Inflammatory macrophage treated with lipopolysaccharide for 4 hours (primary cell): ENCODE data around the gene FAM83E.
A peak's percentile ranks its signal among the peaks of the same experiment; 100 is the strongest.
"Not testable (repeated sequence)": the region's sequence is repeated elsewhere in the genome, so short reads cannot be mapped to it uniquely, and the experiment has no call there.

ENCODE experiments used
- DNase-seq: peaks from one replicate; pipeline ENCODE4 v3.0.0-alpha.2; 2020

FAM83E gene

DNA sequence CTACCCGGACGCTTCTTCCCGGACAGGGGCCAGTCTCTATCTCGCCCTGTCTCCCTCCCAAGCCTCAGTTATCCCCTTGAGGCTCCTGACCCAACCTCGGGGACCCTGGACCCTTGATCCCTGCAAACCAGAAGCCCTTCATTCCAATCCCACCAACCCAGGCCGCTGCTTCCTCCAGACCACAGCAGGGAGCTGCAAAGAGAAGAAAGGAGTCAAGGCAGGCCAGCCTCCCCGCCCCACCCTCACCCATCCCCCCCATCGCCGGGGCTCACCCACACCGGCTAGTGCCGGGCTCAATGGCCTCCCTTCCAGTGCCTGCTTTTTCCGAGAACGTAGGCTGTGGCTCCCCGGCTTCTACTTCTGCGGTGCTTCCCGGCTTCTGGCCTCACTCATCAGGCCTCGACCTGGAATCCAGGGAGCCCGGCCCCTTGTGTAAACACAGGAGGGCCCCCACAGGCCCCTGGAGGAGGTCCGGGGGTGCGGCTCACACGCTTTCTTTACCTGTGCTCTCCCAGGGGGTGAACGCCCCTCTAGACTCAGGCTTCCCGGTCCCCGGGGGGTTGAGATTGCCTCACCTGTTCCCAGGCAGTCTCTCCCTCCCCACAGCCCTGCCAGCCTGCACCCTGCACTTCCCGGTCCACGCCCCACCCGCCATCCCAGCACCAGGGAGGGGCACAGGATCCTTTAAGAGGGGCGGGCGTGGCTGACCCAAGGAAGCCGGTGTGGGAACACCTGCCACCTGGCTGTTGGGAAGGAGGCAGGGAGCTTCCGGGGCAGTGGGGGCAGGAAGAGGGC lies at the start of gene FAM83E:
FAM83E (minus strand) TSS at position 641 of the 795 bp plus-strand sequence. CDS start 1,704 bp downstream, outside the sequence.
- no peak for DNase-seq

DNA sequence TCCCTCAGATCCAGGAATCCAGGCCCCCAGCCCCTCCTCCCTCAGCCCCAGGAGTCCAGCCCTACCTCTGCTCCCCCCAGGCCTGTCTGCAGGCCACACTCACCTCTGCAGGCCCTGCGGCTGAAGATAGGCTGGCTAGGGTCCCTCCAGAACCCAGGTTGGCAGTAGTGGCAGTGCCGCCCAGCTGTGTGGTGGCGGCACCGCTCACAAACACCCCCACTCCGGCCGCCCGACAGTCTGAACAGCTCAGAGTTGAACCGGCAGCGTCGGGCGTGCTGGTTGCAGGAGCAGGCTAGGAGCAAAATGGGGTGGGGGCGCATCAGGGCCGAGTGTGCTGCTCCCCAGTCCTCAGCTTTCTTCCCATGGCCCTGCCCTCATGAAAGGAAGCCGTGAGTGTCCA lies 49.6 kb upstream of the FAM83E start:
- no peak for DNase-seq

DNA sequence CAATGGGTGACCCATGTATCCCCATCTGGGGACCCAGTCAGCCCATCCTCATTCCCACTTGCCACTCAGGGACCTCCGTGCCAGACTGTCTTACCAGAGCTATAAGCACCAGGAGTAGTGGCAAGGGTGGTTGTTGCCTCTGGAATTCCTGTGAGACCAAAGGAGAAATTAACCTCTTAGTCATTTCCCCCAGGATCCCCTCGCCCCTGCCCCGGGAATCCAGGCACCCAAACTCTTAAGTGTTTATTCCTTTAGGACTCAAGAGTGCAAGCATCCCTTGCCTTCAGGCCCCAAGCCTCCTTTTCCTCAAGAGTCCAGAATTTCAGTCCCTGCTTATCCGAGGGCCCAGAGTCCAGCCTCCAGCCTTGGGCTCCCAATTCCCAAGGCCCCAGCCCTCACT lies 48.8 kb upstream of the FAM83E start:
- no peak for DNase-seq

DNA sequence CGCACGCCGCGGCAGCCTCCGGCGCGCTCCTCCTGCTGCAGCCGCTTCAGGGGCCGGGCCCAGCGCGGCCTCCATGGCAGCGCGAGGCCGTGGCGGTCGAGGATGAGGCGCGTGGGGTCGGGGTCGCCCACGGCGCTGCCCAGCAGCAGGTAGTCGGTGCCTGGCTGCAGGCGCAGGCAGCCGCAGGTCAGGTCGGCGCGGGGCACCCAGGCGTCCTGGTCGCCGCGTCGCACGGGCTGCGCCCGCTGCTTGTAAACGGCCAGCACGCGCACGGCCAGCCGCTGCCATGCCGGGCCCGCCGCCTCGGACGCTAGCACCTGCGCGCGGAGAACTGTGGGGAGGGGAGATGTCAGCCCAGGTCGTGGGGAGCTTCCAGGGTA lies 46.8 kb upstream of the FAM83E start:
- no peak for DNase-seq

DNA sequence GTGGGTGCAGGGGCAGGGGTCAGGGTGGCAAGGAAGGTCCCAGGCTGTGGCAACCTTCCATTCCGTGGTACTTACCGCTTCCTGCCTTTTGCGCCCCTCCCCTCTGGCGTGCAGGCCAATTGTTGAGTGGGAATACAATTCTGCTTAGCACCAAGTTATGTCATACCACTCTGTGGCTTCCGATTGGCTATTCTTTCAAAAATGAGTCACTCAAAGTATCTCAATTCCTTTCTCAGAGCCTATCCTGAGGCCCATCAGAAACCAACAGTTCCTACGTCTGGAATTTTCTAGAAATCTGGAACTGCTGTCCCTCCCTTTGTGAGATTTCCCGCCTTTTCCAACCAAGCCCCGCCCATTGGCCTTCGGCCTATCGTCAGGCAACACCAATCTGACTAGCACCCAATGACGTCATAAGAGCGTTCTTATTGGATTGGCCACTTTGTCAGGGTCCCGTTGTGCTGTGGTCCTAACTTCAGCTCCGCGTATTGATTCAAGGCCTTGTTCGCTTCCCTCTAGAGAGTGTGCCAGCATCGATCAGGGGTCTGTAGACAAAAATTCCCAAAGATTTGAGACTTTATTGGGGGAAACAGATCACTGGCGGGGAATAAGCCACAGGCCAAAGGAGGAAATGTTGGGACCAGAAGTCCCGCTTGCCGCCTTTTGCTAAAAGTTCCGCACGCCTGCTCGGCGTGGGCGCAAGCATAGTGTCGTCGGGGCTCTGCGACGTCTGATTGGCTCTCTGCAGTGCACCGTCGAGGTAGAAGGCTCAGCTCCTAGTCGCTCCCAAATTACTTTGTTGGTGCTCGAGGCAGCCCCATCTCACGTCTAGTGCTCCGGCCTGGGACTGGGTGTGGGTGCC lies 46.2 kb upstream of the FAM83E start:
- DNase-seq: peak; percentile 95

DNA sequence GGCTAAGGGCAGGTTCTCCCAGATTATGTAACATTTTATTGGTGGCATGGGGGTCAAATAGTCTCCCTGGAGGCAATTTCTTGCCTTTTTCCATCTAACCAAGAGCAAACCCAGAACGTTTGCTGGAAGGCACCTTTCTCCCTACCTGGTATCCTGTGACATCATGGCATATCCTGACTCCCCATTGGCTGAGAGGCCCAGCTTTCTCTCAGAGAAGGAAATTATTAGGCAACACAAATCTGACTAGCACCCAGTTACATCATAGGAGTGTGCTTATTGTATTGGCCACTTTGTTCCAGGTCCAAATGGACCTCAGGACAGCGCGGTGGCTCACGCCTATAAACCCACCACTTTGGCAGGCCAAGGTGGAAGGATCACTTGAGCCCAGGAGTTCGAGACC lies 44.9 kb upstream of the FAM83E start:
- DNase-seq: peak; percentile 77

DNA sequence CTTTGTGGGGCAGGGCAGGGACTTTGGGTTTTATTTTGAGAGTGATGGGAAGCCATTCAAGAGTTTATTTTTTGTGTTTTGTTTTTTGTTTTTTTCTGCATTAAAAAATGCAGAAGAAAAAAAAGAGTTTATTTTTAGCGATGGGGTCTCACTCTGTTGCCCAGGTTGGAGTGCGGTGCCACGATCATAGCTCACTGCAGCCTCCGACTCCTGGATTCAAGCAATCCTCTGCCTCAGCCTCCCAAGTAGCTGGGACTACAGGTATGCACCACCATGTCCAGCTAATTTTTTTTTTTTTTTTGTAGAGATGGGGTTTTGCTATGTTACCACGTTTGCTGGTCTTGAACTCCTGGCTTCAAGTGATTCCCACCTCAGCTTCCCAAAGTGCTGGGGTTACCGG lies 43.6 kb upstream of the FAM83E start:
- DNase-seq: no peak

DNA sequence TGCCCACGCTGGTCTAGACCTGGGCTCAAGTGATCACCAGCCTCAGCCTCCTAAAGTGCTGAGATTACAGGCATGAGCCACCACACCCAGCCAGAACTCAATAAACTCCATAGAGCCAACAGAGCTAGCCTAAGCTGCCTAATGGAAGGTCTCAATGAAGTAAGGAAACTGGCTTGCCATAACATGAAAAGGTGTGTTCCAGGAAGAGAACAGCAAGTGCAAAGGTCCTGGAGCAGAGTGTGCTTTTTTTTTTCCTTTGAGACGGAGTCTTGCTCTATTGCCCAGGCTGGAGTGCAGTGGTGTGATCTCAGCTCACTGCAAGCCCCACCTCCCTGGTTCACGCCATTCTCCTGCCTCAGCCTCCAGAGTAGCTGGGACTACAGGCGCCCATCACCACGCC lies 43.0 kb upstream of the FAM83E start:
- not testable (repeated sequence) for DNase-seq

DNA sequence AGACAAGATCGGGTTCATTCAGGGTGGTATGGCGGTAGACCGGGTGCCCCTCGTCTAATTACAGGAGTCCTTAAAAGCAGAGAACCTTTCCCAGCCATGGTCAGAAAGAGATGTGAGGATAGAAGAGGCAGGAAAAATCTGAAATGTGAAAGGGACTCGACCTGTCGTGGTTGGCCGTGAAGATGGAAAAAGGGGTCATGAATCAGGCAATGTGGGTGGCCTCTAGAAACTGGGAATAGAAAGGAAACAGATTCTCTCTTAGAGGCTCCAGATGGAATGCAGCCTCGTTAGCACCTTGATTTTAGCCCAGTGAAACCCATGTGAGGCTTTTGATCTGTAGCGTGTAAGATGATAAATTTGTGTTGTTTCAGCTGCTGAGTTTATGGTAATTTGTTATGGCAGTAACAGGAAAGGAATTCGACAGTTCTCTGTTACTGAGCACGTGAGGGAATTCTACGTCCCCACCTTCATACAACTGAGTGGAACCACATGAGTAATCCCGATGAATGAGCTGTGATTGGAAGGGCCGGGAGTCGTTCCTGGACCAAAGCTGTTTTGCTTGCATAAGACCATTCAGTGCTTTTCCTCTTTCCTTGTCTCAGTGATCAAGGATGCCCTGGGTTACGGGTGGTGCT lies 42.1 kb upstream of the FAM83E start:
- DNase-seq: no peak

DNA sequence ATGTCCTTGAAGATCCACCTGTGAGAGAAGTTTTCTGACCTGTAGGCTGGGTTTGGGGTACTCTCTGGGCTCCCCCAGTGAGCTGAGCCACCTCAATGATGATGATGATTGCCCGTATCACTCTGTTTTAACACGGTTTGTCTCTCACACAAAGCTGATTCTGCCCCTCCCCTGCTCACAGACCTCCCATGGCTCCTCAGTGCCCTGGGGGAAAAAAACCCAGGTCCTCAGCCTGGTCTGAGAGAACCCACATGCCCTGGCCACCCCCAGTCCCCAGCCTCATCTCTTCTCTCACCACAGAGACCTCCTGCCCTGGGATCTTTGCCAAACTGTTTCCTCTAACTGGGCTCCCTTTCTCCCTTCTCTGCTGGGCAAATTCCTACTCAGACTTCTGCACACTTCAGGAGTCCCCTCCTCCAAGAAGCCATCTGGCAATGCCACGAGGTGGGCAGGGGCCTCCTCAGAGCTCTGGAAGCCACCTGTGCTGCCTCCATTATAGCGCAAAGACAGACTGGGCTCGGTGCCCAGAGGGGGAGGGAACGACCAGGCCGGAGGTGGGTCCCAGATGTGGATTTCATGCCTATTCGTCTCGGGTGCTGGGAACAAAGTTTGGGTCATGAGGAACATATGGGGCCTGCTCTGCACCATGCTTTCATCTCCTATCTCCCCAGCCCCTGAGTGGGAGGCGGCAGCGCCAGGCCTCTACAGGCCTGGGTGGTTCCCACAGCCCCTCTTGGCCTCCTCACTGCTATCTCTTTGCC lies 39.6 kb upstream of the FAM83E start:
- DNase-seq: no peak

DNA sequence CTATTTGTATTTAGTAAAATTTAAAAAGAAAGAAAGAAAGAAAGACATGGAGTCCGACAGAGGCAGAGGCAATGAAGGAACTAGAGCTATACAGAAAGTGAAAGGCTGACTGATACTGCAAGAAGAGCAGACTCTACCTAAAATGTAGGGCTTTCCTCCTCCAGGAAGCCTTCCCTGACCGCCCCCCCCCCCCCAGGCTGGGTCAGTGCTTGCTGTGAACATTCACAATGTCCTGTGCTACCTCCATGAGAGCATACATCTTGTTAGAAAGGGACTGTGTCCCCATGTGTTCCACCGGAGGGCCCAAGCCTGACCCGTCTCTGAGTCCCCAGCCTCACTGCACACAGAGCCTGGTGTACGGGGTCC lies 36.8 kb upstream of the FAM83E start:
- DNase-seq: peak; percentile 42

DNA sequence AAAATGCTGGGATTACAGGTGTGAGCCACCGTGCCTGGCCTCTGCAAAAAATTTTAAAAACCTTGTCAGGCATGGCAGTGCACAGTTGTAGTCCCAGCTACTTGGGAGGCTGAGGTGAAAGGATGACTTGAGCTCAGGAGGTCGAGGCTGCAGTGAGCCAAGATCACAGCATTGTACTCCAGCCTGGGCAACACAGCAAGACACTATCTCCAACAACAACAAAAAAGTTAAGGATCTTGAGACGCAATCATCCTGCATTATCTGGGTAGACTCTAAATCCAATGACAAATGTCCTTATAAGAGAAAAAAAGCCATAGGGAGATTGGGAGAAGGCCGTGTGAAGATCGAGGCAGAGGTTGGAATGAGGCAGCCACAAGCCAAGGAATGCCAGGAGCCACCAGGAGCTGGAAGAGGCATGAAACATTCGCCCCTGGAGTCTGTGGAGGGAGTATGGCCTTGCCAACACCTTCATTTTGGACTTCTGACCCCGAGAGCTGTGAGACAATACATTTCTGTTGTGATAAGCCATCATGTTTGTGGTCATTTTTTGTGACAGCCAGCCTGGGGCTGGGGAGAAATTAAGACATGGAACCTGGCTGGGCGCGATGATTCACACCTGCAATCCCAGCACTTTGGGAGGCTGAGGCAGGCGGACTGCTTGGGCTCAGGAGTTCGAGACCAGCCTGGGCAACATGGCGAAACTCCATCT lies 36.3 kb upstream of the FAM83E start:
- DNase-seq: no peak

DNA sequence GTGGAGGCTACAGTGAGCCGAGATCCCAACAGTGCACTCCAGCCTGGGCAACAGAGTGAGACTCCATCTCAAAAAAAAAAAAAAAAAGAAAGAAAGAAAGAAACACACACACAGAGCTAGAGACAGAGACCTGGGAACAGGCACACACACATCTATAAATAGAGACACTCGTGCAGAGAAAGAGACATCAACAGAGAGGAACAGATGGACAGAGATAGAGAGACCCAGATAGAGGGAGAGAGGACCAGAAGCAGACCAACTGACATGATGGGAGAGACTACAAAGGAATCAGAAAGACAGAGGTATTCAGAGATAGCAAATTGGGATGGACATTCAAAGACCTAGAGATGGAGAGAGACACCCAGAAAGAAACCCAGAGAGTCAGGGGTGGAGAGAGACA lies 33.3 kb upstream of the FAM83E start:
- DNase-seq: no peak

DNA sequence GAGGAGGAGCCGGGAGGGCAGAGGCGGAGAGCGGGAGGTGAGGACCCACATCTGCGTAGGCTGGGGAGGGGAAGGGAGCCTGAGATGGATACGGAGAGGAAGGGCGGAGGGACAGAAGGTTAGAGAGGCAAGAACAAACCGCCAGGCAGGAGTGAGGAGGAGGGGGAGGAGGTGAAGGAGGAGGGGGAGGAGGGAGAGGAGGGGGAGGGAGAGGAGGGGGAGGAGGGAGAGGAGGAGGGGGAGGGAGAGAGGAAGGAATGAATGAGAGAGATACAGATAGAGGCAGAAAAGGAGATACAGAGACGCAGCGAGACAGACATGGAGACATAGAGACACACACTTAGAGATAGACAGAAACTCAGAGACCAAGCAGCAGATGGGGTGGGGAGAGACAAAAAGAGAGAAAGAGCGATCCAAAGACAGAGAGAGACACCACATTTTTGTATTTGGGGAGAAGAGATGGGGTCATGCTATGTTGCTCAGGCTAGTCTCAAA lies 31.9 kb upstream of the FAM83E start:
- no peak for DNase-seq

DNA sequence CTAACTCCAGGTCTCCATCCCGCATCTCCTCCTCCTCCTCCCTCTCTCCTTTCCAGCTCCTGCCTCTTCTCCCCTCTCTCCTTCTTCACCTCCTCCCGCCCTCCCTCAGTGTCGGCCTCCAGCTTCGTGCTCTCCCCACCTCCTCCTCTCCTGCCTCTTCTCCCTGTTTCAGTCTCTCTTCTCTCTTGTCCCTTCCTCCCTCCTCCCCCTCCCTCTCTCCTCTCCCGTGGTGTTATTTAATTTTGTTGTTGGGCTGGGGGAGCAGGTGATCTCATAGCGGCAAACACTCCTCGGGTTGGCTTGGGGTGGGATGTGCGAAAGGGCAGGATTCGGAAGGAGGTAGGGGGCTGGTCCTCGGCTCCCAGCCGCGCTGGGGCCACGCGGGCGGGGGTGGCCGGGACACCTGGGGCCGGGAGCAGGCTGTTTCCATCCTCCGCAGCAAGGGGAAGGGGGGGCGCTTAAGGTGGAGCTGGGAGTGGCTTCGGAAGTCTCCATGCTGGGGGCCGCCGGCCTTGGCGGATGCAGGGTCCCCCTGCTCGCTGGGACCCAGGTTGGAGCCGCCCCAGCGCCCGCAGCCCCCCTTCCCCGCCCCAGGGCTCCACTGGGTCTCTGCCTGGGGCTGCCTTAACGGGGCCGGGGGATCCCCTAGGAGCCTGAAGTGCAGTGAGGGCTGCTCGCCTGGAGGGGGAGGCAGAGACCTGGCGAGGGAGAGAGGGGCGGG lies 31.3 kb upstream of the FAM83E start, which contains the start of gene CA11:
CA11 (minus strand) TSS at position 187 of the 721 bp plus-strand sequence. CDS start 555 bp downstream, outside the sequence.
- peak; percentile 75 for DNase-seq

DNA sequence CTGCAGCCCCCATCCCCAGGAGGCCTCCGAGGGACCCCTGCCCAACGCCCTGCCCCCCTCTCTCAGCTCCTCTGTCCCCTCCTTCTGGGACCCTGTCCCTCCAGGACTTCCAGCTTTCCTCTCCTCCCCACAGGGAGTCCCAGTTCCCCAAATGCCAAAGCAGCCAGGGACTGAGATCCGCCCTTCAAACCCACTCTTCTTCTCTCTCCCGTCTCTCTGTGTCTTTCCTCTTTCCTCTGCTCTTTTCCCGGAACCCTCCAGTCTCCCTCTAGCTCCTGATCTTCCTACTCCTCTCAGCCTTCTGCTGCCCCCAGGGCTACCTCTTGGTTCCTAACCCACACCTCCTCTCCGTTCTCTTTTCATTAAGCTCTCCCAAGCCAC lies 30.7 kb upstream of the FAM83E start:
- no peak for DNase-seq

DNA sequence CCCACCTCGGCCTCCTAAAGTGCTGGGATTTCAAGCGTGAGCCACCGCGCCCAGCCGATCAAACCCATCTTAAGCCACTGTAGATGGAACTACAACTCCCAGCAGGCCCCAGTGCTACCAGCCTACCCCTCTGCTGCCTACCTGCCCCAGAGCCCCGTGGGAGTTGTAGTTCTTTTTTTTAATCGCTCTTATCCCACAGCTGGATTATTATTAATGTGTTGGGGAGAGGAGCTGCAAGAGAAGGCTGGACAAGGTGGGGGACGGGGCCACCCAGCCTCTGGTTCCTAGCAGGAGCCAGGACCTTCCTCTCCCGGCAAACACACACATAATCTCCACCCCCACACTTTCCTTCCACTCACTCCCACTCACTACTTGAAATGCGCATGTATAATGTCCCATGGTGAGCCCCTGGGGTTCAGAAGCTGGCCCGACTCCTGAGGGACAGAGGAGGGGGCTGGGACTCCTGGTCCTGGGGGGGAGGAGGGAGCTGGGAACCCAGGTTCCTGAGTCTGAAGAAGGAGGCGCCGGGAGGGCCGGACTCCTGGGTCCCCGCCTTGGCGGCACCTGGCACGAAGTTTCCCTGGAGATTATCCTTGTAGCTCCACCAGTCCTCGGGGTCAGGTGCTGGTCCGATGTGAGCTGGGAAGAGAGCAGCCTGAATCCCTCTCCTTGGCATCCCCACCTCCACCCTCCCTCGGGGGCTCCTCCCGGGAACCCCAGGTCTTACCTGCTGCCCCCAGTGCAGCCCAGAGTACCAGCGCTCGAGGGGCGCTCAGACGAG lies 30.2 kb upstream of the FAM83E start:
- DNase-seq: peak; percentile 71

DNA sequence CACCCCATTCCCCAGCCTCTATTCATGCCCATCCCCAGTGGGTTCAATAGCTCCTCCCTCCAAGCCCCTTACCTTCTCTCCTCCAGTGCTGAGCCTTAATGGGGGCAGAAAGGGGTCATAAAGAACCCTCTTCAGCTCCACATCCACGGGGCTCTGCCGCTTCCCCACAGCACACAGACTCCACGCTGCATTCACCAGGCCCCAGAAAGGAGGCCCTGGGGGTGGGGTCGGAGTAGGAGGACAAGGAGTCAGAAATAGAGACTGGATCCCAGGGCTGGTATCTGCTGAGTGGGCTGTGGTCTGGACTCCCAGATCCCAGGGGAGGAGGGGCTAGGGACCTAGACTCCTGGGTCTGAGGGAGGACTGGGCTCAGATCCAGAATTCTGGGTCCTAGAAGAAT lies 29.5 kb upstream of the FAM83E start:
- no peak for DNase-seq

DNA sequence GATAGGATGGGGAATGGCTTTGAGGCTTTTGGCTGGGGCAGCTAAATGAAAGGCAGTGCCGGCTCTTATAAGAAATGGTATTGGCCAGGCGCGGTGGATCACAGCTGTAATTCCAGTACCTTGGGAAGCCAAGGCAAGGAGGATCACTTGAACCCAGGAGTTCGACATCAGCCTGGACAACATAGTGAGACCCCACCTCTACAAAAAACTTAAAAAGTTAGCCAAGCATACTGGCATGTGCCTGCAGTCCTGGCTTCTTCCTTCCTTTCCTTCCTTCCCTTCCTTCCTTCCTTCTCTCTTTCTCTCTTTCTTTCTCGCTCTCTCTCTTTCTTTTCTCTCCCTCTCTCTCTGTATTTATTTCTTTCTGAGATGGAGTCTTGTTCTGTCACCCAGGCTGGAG lies 28.0 kb upstream of the FAM83E start:
- no peak for DNase-seq

DNA sequence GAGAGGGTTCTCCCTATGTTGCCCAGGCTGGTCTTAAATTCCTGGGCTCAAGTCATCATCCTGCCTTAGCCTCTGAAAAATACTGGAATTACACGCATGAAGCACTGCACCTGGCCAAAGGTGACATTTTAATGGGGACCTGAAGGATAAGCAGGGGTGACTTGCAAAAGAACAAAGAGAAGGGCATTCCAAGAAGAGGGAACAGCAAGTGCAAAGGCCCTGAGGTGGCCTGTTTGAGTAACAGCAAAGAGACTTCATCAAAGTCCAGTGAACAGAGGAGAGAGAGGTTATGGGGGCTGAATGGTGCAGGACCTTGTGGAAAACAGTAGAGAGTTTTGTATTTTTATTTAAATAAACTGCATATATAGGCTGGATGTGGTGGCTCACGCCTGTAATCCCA lies 27.0 kb upstream of the FAM83E start:
- no peak for DNase-seq
